ENCODE measurements around the gene LDHB. TPM values are rescaled to one million over a fixed set of nuclear protein-coding genes. Genes with fewer than 3 reads are reported as not detected.
"Not testable (repeated sequence)": the region's sequence is repeated elsewhere in the genome, so short reads cannot be mapped to it uniquely, and the experiment has no call there.

LDHB gene
- total RNA-seq, 1 experiment from 2014 or later, result 1,454 TPM

DNA sequence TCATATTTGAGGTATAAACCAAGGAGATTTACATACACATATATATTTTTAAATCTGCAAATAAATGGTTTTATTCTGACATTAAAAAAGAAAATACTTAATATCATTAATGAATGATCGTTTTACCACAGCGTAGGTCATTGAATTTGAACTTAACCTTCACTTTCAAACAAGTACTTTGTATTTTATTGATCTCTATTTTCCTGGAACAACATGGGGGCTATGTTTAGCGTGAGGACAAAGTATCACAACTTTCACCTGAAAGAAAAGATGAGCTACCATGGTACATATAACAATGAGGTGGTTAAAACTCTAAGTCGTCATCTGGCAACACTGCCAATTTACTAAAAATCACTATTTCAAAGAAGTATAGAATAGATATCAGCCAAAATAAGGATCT is 59.0 kb downstream of the LDHB start:
- TF ChIP-seq ZFX (IDR thresholded peaks at IDR 0.05) (no peak), ZNF274 (IDR thresholded peaks at IDR 0.05; ENCODE audit: low read depth, low read length) (no peak), POLR2A (IDR thresholded peaks at IDR 0.05; ENCODE audit: borderline replicate concordance, extremely low read depth, insufficient read depth, insufficient read length) (no peak), CEBPB (IDR thresholded peaks at IDR 0.05; ENCODE audit: low read depth) (no peak), TCF7L2 (IDR thresholded peaks at IDR 0.05; ENCODE audit: borderline replicate concordance, extremely low read depth, insufficient read depth, insufficient read length) (no peak), EZH2 (IDR thresholded peaks at IDR 0.05) (no peak), EZH2phosphoT487 (IDR thresholded peaks at IDR 0.05; ENCODE audit: borderline replicate concordance) (no peak), SRF (IDR thresholded peaks at IDR 0.05; ENCODE audit: low read depth) (no peak), POLR2AphosphoS5 (IDR thresholded peaks at IDR 0.05; ENCODE audit: low read depth, low read length) (no peak), RAD21 (IDR thresholded peaks at IDR 0.05; ENCODE audit: low read depth) (no peak)
- TF ChIP-seq, protein P1, sequence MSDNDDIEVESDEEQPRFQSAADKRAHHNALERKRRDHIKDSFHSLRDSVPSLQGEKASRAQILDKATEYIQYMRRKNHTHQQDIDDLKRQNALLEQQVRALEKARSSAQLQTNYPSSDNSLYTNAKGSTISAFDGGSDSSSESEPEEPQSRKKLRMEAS (IDR thresholded peaks at IDR 0.05), result no peak
- TF ChIP-seq, protein P2, sequence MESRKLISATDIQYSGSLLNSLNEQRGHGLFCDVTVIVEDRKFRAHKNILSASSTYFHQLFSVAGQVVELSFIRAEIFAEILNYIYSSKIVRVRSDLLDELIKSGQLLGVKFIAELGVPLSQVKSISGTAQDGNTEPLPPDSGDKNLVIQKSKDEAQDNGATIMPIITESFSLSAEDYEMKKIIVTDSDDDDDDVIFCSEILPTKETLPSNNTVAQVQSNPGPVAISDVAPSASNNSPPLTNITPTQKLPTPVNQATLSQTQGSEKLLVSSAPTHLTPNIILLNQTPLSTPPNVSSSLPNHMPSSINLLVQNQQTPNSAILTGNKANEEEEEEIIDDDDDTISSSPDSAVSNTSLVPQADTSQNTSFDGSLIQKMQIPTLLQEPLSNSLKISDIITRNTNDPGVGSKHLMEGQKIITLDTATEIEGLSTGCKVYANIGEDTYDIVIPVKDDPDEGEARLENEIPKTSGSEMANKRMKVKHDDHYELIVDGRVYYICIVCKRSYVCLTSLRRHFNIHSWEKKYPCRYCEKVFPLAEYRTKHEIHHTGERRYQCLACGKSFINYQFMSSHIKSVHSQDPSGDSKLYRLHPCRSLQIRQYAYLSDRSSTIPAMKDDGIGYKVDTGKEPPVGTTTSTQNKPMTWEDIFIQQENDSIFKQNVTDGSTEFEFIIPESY (IDR thresholded peaks at IDR 0.05; ENCODE audit: extremely low read depth, insufficient replicate concordance, low read length), result no peak
- TF ChIP-seq, protein P3, sequence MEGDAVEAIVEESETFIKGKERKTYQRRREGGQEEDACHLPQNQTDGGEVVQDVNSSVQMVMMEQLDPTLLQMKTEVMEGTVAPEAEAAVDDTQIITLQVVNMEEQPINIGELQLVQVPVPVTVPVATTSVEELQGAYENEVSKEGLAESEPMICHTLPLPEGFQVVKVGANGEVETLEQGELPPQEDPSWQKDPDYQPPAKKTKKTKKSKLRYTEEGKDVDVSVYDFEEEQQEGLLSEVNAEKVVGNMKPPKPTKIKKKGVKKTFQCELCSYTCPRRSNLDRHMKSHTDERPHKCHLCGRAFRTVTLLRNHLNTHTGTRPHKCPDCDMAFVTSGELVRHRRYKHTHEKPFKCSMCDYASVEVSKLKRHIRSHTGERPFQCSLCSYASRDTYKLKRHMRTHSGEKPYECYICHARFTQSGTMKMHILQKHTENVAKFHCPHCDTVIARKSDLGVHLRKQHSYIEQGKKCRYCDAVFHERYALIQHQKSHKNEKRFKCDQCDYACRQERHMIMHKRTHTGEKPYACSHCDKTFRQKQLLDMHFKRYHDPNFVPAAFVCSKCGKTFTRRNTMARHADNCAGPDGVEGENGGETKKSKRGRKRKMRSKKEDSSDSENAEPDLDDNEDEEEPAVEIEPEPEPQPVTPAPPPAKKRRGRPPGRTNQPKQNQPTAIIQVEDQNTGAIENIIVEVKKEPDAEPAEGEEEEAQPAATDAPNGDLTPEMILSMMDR (IDR thresholded peaks at IDR 0.05 in 2 of 3, conservative IDR thresholded peaks at IDR 0.05 in 1 of 3; ENCODE audit: borderline replicate concordance in 1 of 3, insufficient read depth in 1 of 3, low read depth in 2 of 3, low read length in 2 of 3), result no peak
- intact Hi-C loops (cut with micrococcal nuclease), result no loop called here
- Histone ChIP-seq H3K9ac (ENCODE audit: low read length) (no peak overlapping the region), H3K4me3 (replicated peaks in 1 of 2; ENCODE audit: low read depth in 1 of 2, low read length in 2 of 2) (no peak overlapping the region), H3K27ac (ENCODE audit: low read depth, low read length) (no peak overlapping the region), H3K36me3 (ENCODE audit: control insufficient read depth in 1 of 2, insufficient read depth in 2 of 2, low read length in 2 of 2) (no peaks in the 10 kb centered on the region), H3K27me3 (ENCODE audit: insufficient read depth, low read length) (no peaks in the 10 kb centered on the region), H3K9me3 (ENCODE audit: control insufficient read depth in 1 of 2, insufficient read depth in 1 of 2, low read depth in 1 of 2, low read length in 2 of 2) (no peaks in the 10 kb centered on the region), H3K4me2 (ENCODE audit: low read length) (no peak overlapping the region), H4K20me1 (ENCODE audit: insufficient read depth) (no peaks in the 10 kb centered on the region), H3K79me2 (ENCODE audit: insufficient read depth, low read length) (no peaks in the 10 kb centered on the region), H3K4me1 (ENCODE audit: control insufficient read depth in 1 of 2, insufficient read depth in 2 of 2, low read length in 2 of 2) (no peaks in the 10 kb centered on the region), H3K9me2 (ENCODE audit: insufficient read depth) (no peaks in the 10 kb centered on the region), H2AFZ (ENCODE audit: low read depth, low read length, poor library complexity, severe bottlenecking) (no peak overlapping the region)
- ChIA-PET RAD21 (ENCODE audit: low non-redundant PET in 1 of 2, low total read pairs in 2 of 2, uncharacterized antibody in 2 of 2, unreplicated experiment in 2 of 2) (no interaction called here), CTCF (no interaction called here), POLR2A (no interaction called here)
- BruUV-seq (replicated peaks), result no TSS peak
- ATAC-seq, result no peak
- DNase-seq (ENCODE audit: low read depth, low spot score), result no peak

DNA sequence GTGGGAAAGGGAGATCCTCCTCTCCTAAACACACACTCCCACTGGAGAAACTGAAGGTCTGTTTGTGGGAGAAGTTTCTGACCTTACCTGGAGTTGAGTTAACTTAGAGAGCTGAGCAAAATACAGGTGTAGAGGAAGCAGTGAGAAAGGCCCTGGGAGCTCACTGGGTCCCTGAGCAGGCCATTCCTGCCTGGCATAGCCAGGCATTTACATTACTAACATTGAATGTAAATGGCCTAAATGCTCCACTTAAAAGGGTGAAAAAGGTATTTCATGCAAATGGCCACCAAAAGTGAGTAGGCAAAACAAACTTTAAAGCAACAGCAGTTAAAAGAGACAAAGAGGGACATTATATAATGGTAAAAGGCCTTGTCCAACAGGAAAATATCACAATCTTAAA is 62.3 kb downstream of the LDHB start:
- POLR2A ChIA-PET; CTCF ChIA-PET; intact Hi-C loops (cut with micrococcal nuclease); RAD21 ChIA-PET (ENCODE audit: low non-redundant PET in 1 of 2, low total read pairs in 2 of 2, uncharacterized antibody in 2 of 2, unreplicated experiment in 2 of 2); BruUV-seq (replicated peaks); H3K4me3 ChIP-seq (replicated peaks in 1 of 2; ENCODE audit: low read depth in 1 of 2, low read length in 2 of 2); H2AFZ ChIP-seq (ENCODE audit: low read depth, low read length, poor library complexity, severe bottlenecking); ATAC-seq; H3K9me3 ChIP-seq (ENCODE audit: control insufficient read depth in 1 of 2, insufficient read depth in 1 of 2, low read depth in 1 of 2, low read length in 2 of 2); H3K4me1 ChIP-seq (ENCODE audit: control insufficient read depth in 1 of 2, insufficient read depth in 2 of 2, low read length in 2 of 2); H3K9me2 ChIP-seq (ENCODE audit: insufficient read depth); H3K9ac ChIP-seq (ENCODE audit: low read length); H3K36me3 ChIP-seq (ENCODE audit: control insufficient read depth in 1 of 2, insufficient read depth in 2 of 2, low read length in 2 of 2); H3K79me2 ChIP-seq (ENCODE audit: insufficient read depth, low read length); H3K4me2 ChIP-seq (ENCODE audit: low read length); H4K20me1 ChIP-seq (ENCODE audit: insufficient read depth); DNase-seq (ENCODE audit: low read depth, low spot score); H3K27me3 ChIP-seq (ENCODE audit: insufficient read depth, low read length); H3K27ac ChIP-seq (ENCODE audit: low read depth, low read length): not testable (repeated sequence)

All from HCT116 (cell line).